Bronchial epithelial cell (primary cell): ENCODE data around the gene SNX27. TPM values are rescaled to one million over a fixed set of nuclear protein-coding genes. Genes with fewer than 3 reads are reported as not detected.

Experiments used
- DNase-seq: peaks from one replicate; pipeline ENCODE4 v3.0.0-alpha.2; 2010; ENCODE audit warnings: low read depth
- FAIRE-seq: peaks from 2 replicates; lab custom pipeline; 2011; peaks lifted over from hg19 to GRCh38; lab: Jason Lieb, UNC
- H3K27me3 ChIP-seq: 2 replicates; pipeline ENCODE4 v1.5.1; 2011; ENCODE audit warnings: low read length; ENCODE audit not compliant: control insufficient read depth, insufficient read depth
- H3K36me3 ChIP-seq: 2 replicates; pipeline ENCODE4 v1.5.1; 2011; ENCODE audit warnings: low read length; ENCODE audit not compliant: control insufficient read depth, insufficient read depth
- H3K4me3 ChIP-seq: 2 replicates; pipeline ENCODE4 v1.5.1; 2011; ENCODE audit warnings: mild to moderate bottlenecking, low read depth, low read length, control low read depth
- total RNA-seq: library from RNA; depleted of rRNA; stranded (reverse); fragments of >200 nt; gene quantifications from 2 replicates; pipeline ENCODE4 v1.2.1, GENCODE V29; 2014
- TF ChIP-seq, protein P1 (sequence below): IDR thresholded peaks from 2 replicates; pipeline ENCODE4 v1.5.1; 2011; ENCODE audit warnings: mild to moderate bottlenecking, moderate library complexity, low read length, control low read depth, inconsistent platforms; ENCODE audit not compliant: insufficient read depth, severe bottlenecking

The SNX27 gene
- total RNA-seq, 1 donor from 2014 or later = 20.0 TPM

- Histone ChIP-seq H3K36me3 (peaks cover 2% of the 10 kb centered on the region), H3K4me3 (no peak overlapping the region), H3K27me3 (no peaks in the 10 kb centered on the region)
- FAIRE-seq (no peak), DNase-seq (no peak)
- TF ChIP-seq, protein P1, sequence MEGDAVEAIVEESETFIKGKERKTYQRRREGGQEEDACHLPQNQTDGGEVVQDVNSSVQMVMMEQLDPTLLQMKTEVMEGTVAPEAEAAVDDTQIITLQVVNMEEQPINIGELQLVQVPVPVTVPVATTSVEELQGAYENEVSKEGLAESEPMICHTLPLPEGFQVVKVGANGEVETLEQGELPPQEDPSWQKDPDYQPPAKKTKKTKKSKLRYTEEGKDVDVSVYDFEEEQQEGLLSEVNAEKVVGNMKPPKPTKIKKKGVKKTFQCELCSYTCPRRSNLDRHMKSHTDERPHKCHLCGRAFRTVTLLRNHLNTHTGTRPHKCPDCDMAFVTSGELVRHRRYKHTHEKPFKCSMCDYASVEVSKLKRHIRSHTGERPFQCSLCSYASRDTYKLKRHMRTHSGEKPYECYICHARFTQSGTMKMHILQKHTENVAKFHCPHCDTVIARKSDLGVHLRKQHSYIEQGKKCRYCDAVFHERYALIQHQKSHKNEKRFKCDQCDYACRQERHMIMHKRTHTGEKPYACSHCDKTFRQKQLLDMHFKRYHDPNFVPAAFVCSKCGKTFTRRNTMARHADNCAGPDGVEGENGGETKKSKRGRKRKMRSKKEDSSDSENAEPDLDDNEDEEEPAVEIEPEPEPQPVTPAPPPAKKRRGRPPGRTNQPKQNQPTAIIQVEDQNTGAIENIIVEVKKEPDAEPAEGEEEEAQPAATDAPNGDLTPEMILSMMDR = no peak
Observed at GRCh38 chr1:151703813-151704212, 92.0 kb downstream of the SNX27 start.

GRCh38 chr1:151704246-151704645 lies 92.4 kb downstream of the SNX27 start:
- no peaks in the 10 kb centered on the region for H3K36me3 ChIP-seq
- TF ChIP-seq, protein P1 = no peak
- FAIRE-seq (no peak), DNase-seq (no peak)
- no peak overlapping the region for H3K4me3 ChIP-seq
- H3K27me3 ChIP-seq = no peaks in the 10 kb centered on the region

GRCh38 chr1:151705146-151705545 lies 93.3 kb downstream of the SNX27 start:
- Histone ChIP-seq H3K36me3 (no peaks in the 10 kb centered on the region), H3K27me3 (no peaks in the 10 kb centered on the region), H3K4me3 (no peak overlapping the region)
- TF ChIP-seq, protein P1 = no peak
- DNase-seq = no peak
- no peak for FAIRE-seq

DNA sequence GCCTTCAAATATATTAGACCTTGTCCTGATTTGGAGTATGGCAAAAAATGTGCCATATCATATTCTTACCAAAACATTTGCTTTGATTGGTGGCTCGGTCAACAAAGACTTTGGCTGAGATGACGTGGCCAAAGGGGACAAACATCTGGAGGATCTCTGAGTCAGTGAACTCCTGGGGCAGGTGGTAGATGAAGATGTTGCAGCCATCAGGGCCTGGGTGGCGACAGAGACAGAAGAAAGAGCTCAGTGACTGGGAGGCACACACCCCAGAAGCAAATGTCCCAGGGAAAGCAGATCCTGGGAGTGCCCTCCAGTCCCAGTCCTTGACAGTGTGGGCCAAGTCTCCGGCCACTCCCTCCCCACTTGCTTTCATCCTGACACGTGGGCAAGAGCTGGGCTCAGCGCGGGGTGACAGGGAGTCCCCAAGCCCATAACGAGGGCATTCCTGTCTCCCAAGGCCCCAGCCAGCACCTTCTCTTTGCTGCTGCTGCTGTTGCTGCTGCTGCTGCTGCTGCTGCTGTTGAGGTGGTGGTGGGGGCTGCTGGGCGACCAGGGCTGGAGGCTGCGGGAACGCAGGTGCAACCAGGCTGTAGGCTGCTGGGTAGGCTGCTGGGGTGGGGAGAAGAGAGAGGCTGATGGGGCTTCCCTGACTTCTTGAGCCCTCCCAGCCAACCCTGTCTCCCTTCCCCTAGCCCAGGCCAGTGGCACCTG lies 94.1 kb downstream of the SNX27 start:
- no peak overlapping the region for H3K4me3 ChIP-seq
- TF ChIP-seq, protein P1 = no peak
- DNase-seq = peak; percentile 7
- H3K27me3 ChIP-seq = no peaks in the 10 kb centered on the region
- H3K36me3 ChIP-seq = no peaks in the 10 kb centered on the region
- FAIRE-seq = no peak

DNA sequence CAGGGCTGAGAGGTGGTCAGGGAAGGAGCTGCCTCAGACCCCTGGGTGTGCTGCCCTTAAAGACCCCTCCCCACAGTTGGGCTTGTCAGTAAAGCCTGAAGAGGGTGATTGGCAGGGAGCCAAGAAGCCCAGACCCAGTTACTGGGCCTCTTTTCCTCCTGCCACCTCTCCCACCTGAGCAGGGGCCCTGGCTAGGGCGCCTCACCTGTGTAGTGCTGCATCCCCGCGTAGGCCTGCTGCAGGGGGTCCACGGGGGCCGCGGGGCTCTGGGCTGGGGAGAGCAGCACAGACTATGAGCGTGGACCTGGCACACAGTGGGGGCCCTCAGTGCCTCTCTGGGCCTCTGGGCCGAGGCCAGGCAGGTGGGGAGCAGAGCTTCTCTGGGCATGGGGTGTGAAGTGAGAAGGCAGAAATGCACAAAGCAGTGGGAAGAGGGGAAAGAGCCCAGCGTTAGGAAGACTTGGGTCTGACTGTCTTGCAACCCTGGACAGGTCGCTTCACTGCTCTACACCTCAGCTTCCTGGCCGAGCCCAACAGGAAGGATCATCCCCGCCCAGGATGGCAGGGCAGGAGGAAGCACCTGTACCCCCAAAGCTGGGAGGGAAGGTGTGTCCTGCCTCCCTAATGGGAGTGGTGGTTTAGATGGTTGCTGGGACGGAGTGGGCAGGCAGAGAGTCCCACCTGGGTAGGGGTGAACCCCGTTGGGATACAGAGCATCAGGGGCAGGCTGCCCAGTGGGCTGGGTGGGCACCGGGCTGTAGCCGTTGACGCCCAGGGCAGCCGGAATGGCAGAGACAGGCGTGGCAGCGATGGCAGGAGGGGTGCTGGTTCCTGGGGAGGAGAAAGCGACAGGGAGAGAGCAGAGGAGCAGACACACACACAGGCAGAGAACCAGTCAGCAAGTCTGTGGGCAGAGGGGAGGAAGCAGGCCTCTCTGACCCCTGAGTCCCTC lies 94.9 kb downstream of the SNX27 start:
- no peak for DNase-seq
- Histone ChIP-seq H3K36me3 (no peaks in the 10 kb centered on the region), H3K27me3 (no peaks in the 10 kb centered on the region), H3K4me3 (no peak overlapping the region)
- TF ChIP-seq, protein P1 = no peak
- no peak for FAIRE-seq
